ENCODE results near the gene GLYATL1B.
A peak's percentile ranks its signal among the peaks of the same experiment; 100 is the strongest.
"Not testable (repeated sequence)": the region's sequence is repeated elsewhere in the genome, so short reads cannot be mapped to it uniquely, and the experiment has no call there.

GRCh38 chr11:59058120-59059033 is 27.7 kb upstream of the GLYATL1B start:
- peak; percentile 73 to 95 (median 89); a peak in 5 of 6 replicates for TF ChIP-seq CTCF (IDR thresholded peaks at IDR 0.05 in 2 of 3, conservative IDR thresholded peaks at IDR 0.05 in 1 of 3; ENCODE audit: borderline replicate concordance in 1 of 3, insufficient read depth in 1 of 3, low read depth in 2 of 3, low read length in 2 of 3)
- TF ChIP-seq MAX (IDR thresholded peaks at IDR 0.05); FOSL1 (IDR thresholded peaks at IDR 0.05; ENCODE audit: low read depth); POLR2A (IDR thresholded peaks at IDR 0.05; ENCODE audit: borderline replicate concordance, extremely low read depth, insufficient read depth, insufficient read length); ZFX (IDR thresholded peaks at IDR 0.05); TCF7L2 (IDR thresholded peaks at IDR 0.05; ENCODE audit: borderline replicate concordance, extremely low read depth, insufficient read depth, insufficient read length); ELF1 (IDR thresholded peaks at IDR 0.05; ENCODE audit: borderline replicate concordance, low read depth); YY1 (IDR thresholded peaks at IDR 0.05; ENCODE audit: extremely low read depth, insufficient replicate concordance, low read depth, low read length); POLR2AphosphoS5 (IDR thresholded peaks at IDR 0.05; ENCODE audit: low read depth, low read length); REST (IDR thresholded peaks at IDR 0.05; ENCODE audit: low read depth); JUND (IDR thresholded peaks at IDR 0.05); EZH2 (IDR thresholded peaks at IDR 0.05); CEBPB (IDR thresholded peaks at IDR 0.05; ENCODE audit: low read depth): not testable (repeated sequence)
